Gastrocnemius medialis (tissue), 4 donors: ENCODE results near the gene ARHGAP23.

Source experiments
- POLR2A ChIP-seq, 2 donors: fragments of 450-650 bp; IDR thresholded peaks; one replicate each; pipeline ENCODE4 v1.6.1; 2017; ENCODE audit warnings: antibody characterized with exemption in 2 of 2, mild to moderate bottlenecking in 2 of 2, moderate library complexity in 2 of 2
- TF ChIP-seq, protein P1 (sequence below), 5 experiments: fragments of 450-650 bp in 3 of 5; fragments of 200-600 bp in 2 of 5; sonication (generic) in 2 of 5; IDR thresholded peaks in 4 of 5; conservative IDR thresholded peaks in 1 of 5; 1 replicate in 4 of 5; 2 replicates in 1 of 5; pipeline ENCODE4 v1.5.1; 2016 to 2019; ENCODE audit warnings: antibody characterized with exemption in 5 of 5, mild to moderate bottlenecking in 3 of 5, moderate library complexity in 3 of 5

DNA sequence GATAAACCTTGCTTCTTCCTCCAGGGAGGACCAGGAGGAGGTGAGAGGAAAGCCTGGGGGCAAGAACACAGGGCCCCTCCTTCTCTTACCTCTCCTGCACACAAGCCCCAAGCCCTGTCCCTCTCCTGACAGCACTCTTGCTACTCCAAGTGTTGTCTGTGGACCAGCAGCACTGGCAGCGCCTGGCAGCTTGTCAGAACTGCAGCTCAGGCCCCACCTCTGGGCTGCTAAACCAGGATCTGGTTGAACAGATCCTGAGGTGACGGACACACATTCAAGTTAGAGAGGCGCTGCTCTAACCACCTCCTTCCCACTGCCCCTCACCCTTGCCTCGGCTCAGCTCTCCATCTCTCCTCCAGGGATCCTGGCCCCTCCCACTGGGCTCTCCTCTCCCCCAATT is 121.0 kb downstream of the ARHGAP23 start:
- TF ChIP-seq, protein P1, sequence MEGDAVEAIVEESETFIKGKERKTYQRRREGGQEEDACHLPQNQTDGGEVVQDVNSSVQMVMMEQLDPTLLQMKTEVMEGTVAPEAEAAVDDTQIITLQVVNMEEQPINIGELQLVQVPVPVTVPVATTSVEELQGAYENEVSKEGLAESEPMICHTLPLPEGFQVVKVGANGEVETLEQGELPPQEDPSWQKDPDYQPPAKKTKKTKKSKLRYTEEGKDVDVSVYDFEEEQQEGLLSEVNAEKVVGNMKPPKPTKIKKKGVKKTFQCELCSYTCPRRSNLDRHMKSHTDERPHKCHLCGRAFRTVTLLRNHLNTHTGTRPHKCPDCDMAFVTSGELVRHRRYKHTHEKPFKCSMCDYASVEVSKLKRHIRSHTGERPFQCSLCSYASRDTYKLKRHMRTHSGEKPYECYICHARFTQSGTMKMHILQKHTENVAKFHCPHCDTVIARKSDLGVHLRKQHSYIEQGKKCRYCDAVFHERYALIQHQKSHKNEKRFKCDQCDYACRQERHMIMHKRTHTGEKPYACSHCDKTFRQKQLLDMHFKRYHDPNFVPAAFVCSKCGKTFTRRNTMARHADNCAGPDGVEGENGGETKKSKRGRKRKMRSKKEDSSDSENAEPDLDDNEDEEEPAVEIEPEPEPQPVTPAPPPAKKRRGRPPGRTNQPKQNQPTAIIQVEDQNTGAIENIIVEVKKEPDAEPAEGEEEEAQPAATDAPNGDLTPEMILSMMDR (IDR thresholded peaks at IDR 0.05 in 4 of 5, conservative IDR thresholded peaks at IDR 0.05 in 1 of 5), result no peak
- TF ChIP-seq POLR2A (IDR thresholded peaks at IDR 0.05), result no peak
